Stimulated activated CD4-positive, alpha-beta T cell treated with anti-CD3 and anti-CD28 coated beads, Interleukin-4, amount 100 ng/mL, for 1 hour (primary cell): ENCODE measurements around the gene KCNJ5.
"Not testable (repeated sequence)": the region's sequence is repeated elsewhere in the genome, so short reads cannot be mapped to it uniquely, and the experiment has no call there.

Source experiments
- DNase-seq: peaks from one replicate; pipeline ENCODE4 v3.0.0-alpha.2; 2020

The KCNJ5 gene

DNA sequence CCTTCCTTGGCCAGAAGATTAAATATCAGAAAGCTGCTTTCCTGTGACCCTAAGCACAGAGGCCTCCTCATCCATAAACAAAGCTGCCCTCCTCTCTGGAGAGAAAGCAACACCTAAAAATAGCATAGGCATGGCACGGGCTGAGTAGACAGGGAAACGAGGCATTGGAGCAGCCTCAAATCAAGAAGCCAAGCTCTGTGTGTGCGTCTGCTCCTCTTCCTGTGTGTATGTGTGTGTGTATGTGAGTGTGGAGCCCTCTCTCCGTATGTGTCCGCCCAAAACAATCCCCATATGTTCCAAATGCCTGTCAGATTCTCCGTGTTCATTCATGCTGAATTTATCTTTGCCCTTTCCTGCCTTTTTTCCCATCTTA, 24.0 kb downstream of the KCNJ5 start:
- DNase-seq, result no peak

DNA sequence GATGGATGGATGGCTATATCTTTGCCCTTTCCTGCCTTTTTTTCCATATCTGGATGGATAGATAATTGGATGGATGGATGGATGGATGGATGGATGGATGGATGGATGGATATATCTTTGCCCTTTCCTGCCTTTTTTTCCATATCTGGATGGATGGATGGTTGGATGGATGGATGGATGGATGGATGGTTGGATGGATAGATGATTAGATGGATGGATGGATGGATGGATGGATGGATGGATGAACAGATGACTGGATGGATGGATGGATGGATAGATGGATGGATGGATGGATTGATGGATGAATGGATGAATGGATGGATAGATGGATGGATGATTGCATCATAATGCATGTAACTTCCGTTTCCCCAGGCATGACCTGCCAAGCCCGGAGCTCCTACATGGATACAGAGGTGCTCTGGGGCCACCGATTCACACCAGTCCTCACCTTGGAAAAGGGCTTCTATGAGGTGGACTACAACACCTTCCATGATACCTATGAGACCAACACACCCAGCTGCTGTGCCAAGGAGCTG, 24.9 kb downstream of the KCNJ5 start:
- no peak for DNase-seq

DNA sequence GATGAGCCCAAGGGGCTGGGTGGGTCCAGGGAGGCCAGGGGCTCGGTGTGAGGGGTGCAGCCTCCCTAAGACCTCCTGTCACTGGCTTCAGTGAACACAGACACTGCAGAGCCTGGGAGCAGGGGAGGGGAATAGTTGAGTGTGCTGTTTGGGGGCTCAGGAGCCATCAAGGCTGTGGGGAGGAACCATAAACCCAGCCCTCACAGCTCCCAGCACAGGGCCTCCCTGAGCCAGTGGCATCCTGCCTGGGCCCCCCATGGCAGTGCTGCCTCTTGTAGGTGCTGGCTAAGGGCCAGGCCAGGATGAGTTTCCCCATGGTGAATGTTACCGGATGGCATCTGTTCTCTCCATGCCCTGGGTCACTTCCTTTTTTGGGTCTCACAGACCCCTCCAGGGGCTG, 25.5 kb downstream of the KCNJ5 start:
- DNase-seq, result no peak

DNA sequence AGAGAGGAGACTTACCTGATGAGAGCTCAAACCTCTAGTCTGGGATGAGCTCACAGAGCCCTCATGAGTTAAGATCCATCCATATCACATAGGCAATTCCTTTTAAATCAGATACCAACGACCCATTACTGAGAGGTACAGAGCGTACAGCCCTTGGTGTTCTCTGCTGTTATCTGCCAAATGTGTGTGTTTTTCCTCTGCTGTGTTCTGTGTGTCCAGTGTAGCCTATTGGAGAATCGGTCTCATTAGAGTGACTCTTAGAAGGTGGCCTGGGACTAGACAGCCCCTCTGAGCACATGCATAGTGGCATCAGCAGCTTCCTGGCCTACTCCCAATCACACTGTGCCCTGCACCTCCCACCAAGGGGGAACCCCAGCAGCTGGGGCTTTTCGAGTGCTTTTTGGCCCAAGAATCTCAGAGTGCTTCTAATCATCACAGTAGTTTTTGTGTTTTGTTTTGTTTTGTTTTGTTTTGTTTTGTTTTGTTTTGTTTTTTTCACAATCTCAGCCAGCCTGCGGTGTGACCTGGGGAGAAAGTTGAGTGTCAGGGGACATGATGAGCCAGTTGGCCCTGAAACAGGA, 26.1 kb downstream of the KCNJ5 start:
- DNase-seq, result no peak

DNA sequence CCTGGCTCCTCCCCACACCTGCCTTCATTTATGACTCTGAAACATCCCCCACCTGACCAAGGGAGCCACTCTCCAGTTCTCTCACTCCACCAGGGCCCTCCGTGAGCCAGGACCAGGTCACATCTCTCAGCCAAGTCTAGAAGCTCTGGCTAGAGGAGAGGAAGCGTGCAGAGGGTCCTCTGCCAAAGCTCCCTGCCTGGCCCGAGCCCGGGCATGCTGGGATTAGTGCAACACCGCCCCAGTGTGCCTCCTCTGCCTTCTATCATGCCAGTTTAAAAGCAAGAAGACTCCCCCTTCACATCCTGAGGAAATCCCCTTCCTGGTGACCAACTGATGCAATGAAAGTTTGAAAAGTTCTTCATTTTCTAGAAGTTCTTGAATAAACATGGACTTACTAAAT, 28.1 kb downstream of the KCNJ5 start:
- no peak for DNase-seq

DNA sequence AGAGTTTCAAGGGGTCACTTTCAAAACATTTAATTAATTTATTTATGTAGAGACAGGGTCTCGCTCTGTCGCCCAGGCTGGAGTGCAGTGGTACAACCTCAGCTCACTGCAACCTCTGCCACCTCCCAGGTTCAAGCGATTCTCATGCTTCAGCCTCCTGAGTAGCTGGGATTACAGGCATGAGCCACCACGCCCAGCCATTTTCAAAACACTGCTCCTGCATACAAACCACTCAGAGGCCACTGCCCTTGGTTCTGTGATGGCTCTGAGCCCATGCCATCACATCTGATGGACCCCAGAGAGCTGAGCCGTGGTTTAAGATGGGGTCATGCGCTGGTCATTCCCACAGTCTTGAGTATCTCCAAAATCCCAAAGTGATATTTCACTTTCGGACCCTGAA, 28.5 kb downstream of the KCNJ5 start:
- DNase-seq, result not testable (repeated sequence)

DNA sequence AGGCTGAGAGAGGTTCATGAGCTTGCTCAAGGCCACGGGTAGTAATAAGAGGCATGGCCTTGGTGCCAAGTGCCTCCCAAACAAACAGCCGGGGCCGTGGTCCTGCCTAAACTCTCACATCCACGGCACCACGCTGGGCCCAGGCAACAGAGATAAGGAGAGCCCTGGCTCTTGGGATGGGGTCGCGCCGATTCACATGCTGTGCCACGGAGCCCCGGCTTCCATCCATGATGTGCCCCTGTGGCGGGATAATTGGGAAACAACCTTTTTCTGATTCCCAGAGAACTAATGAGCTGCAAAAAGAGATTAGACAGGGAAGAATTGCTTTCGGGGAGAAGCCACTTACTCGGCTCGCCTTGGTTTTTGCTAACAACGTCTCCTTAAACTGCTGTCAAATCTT, 29.5 kb downstream of the KCNJ5 start:
- DNase-seq, result no peak

DNA sequence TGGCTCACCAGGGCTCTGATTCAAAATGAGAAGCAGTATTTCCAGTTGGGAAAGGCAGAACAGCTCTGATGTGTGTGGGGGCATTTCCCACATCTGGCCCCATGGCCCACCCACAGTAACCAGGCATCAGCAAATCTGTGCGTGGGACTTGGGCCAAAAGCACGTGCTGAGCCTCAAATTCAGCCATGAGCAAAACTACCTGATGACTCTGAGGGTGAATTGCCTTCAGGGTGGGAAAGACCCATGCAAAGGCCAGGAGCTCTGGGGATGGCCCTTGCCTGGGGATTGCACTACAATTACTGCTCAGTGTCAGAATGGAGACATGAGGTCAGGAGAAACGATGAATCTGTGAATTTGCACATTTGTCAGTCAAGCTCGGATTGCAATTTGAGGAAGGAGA, 30.6 kb downstream of the KCNJ5 start:
- DNase-seq, result no peak

DNA sequence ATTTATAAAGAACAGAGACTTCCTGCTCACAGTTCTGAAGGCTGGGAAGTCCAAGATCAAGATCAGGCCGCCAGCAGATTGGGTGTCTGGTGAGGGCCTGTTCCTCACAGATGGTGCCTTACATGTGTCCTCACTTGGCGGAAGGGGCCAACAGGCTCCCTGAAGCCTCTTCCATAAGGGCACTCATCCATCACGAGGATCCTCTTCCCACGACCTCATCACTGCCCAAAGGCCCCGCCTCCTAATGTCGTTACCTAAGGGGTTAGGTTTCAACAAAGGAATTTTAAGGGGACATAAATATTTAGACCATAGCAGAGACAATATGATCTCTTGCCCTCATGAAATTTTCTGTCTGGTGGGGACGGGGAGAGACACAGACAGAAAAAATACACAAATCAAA, 32.9 kb downstream of the KCNJ5 start:
- DNase-seq, result no peak

DNA sequence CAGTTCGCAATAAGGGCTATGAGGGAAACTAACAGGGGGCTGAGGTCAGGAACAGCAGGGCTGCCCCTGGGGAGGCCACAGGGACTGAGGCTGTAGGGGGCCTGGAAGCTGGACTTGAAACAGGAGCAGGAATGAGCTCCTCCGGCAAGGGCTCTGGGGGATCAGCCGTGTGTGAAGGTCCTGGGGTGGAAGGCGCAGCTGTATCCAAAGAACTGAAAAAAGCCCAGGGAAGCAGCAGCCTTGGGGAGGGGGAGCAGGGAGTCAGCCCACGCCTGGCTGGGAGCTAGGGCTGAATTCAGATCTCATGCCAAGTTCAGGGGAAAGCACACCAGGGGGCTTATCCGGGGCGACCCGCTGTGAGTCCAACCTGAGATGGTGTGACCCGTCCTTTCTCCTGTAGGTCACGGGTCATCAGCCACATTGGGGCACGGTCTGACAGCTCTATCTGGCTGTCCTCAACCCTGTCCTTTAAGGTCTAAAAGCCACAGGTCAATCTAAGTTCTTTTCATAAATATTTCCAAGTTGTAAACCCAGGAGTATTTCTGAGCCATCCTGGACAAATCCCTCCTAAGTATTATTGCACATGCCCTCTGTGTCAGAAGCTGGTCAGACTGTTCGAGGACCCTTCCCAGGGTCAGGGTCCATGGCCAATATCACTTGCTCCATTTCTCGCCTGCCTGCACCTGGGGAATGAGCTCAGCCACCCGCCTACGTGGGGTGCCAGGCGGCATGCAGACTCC, 33.5 kb downstream of the KCNJ5 start:
- DNase-seq, result no peak

DNA sequence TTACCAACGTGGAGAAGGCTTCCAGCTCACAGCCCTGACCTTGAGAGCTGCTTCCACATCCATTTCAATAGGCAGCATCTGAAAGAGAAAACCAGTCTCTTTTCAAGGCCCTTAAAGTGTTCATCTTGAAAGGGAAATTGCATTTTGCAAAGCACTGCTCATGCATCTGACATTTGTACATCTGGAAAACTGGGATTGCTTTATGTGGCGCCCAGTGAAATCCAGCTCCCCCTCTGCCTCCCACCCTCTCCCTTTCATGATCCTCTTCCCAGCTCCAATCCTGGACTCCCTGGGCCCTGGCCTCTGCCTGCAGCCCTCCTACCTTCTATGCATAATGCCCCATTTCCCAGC, 34.1 kb downstream of the KCNJ5 start:
- DNase-seq, result no peak

DNA sequence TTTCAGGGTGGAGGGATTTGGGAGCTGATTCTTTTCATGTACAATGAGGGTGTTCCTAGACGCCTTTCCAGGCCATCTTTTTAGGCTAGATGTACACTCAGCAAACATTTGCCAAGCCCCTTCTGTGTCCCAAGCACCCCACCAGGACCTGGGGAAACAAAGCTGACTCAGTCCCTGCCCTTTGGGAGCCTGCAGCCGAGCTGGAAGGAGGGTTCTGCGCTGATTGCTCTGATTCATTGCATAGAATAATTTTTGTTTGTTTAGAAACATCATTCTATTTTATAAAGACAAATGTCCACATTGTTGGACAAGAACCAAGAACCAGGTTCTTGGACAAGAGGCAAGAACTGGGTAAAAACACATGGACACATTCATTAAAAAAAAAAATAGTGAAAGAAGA, 34.8 kb downstream of the KCNJ5 start:
- no peak for DNase-seq

DNA sequence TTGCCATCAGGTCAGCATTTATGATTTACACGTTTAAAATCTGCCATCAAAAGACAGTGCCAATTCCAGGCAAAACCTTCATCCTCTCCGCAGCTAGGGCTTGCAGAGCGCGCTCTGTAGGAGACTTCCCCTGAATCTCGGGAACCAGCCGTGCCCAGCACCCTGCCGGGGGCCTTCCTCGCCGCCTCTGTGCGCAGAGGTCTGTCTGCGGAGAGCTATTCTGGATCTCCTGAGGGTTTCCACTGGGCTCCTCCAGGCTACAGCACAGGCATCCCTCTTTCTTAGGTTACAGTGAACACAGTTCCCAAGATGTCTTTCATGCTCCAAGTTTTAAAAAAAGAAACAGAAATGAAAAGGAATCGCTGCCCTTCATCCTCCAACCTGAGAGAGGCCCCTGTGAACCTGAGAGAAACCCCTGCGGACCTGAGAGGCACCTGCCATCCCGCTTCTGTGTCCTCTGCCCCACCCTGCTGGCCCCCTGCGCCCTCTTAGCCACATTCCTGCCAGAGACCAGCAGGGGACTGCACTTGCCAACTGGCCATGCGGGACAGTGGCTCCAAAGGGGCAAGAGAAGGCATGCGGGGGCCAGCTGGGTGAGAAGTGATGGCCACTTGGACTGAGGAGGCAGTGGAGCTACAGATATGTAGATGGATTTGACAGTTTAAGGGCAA, 35.4 kb downstream of the KCNJ5 start:
- no peak for DNase-seq

DNA sequence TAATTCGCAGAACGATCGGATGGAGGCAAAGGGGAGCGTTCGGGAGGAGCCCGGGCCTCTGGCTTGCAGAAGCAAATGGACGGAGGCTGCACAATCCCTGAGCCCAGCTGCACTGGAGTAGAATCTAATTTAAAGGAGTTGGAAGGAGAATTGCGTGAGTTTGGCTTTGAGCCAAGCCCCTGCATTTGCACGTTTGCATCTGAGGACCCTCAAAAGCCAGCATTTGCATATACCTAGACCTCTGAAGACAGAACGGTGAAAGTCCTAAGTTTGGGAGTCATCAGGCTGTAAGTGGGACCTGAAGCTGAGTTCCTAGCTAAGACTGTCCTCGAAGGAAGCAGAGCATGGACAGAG, 35.9 kb downstream of the KCNJ5 start:
- DNase-seq, result no peak

DNA sequence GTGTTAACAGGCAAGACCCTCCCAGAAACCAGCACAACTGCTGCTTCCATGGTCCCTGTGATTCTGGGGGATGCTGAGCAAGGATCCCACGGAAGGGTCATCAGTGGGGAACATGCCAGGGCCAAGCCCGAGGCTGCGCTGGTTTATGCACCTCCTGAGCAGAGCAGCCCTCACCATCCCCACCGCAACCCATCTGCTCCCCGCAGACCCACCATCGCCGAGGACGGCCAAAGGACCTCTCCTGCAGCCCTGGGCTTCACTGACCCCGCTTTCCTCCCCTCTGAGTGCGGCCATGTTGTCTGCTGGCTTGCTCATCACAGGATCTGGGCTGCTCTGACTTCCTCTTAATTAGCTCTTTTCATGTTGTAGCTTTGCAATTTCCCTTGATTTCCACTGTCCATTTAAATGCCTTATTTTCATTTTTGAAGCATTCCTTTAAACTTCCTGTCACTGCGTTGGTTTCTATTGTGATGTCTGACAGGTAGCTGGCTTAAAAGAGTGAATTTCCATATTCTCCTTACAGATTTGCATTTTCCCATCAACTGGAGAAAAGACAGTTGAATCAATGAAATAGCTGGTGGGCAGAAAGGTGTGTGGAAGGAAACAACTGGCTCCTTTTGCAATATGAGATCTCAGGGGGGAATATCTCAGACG, 36.7 kb downstream of the KCNJ5 start:
- DNase-seq, result no peak

DNA sequence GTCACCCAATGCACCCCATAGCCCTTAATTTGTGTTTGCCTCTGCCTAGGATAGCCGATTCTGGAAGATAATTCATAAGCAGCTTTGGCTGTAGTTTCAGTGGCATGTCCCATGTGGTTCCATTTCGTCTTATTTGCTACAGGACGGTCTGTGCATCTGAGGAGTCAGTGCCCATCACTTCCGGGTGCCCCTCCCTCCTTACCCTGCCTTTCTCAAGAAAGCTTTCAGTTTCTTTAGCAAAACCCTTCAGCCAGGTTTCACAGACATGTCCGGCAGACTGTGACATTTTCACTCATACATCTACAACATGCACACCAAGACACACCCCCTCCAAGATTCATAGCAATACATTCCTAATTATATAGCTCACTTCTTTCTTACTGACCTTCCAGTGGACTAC, 37.2 kb downstream of the KCNJ5 start:
- no peak for DNase-seq

DNA sequence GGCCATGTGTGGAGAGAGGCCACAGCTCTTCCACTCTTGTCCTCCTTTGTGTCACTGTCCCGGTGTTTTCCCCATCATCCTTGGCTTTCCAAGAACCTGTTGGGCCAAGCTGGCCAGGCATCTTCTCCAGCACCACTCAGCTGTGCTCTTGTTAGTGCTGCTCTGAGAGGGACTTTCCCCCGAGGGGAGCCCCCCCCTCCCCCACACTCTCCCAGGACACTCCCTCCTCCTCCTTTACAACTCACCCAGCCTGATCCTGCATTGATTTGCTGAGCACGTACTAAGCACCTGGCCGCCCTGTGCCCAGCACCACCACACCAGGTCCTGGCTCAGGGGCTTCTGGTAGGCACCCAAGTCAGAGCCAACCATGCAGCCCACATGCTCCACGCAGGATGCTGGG, 38.3 kb downstream of the KCNJ5 start:
- DNase-seq, result no peak

DNA sequence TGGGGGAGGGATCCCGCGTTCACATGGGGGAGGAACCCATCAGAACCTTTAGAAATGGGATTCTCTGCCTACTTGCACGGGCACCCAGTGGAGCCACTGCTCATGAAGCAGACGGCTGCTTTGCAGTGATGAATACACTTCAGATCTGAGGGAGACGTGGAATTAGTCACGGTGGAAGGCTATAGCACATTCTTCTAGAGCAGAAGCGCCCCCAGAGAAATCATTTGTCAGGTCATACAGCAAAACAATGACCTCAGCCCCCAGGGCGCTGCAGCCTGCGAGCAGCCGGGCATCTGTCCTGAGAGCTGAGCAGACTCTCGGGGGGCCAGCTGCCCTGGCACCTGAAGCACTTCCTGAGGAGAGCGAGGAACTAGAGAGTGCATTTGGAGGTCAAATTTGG, 38.8 kb downstream of the KCNJ5 start:
- no peak for DNase-seq

DNA sequence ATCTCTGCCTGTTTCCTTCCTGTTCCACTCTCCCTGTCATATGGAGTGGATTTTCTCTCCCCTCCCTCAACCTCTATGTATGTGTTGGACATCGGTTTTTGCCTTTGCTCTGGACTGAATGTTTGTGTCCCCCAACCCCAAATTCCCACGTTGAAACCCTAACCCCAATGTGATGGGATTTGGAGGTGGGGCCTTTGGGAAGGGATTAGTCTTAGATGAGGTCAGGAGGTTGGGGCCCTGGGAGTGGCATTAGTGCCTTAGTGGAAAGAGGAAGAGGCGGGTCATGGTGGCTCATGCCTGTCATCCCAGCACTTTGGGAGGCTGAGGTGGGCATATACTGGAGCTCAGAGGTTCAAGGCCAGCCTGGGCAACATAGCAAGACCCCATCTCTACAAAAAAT, 39.9 kb downstream of the KCNJ5 start:
- DNase-seq, result no peak

DNA sequence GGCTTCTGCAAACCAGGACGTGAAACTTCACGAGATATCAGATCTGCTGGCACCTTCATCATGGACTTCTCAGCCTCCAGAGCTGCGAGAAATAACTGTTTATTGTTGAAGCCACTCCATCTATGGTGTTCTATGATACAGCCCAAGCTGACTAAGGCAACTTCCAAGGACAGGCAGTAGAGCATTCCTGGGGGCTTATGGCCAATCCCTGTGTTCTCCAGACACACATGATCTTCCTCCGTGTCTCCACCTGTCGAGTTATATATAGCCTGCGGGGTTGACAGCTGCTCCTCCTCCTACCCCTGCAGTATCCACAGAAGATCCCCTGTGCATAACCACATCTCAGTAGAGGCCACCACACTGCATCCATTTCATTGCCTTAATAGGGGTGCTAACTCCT, 40.5 kb downstream of the KCNJ5 start:
- no peak for DNase-seq

DNA sequence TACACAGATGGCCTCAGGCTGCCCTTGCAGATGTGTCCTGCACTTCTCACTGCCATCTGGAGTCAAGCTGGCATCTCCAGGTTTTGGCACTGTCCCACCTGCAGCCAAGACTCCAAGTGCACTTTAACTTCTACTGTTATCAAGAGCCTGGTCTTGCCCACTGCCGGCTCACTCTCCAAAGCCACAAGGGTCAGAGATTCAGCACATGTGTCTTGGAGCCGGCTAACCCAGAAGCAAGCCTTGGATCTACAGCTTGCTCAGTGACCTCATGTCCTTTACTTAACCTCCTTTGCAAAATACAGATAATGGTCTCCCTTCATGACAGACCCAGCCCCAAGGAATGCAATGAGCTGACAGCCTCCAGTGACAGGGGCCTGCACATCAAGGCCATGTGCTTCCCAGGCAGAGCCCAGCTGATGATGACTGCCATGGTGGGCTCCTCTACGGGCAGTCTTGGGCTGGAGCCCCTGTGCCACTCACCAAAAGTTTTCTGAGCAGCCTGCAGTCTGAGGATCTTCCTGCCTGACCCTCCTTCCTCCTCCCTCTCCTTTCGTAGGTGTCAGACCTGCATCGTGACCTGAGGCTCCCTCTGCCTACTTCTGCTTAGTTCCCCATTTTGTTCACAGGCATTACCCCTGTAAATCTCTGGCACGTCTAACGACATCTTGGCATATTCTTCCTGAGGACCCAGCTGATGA, 42.5 kb downstream of the KCNJ5 start:
- no peak for DNase-seq

DNA sequence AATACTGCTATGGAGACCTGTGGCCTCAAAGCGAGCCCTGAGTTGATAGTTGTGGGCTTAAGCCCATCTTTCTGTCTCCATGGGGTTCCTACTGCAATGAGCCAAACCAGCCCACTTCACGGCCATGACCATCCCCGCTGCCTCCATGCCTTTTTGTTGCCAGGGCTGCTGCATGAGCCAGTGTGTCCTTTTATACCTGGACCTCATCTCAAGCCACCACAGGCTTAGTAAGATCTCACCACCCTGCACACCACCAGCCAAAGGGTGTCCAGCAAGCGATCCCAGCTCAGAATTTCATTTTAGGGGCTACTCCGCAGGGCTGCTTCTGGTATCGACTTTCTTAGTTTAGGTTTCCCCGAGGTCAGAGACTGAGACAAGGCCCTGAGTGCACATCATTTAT, 43.2 kb downstream of the KCNJ5 start:
- DNase-seq, result no peak

DNA sequence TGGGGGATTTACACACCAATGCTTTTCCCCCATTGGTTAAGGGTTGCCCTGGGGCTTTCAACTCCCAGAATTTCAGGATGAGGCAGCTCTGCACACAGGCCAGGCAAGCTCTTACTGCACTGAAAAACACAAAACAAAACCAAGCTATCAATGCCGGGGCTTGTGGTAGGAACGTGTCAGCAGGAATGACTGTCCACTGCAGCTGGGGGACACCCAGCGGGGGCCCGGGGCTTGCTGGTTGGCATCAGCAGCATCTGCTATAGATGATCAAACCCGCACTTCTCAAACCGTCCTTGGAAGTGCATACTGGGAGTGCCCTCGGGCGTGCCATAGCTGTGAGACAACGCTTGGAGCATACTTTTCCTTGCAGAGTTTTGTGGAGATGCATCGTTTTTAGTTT, 43.8 kb downstream of the KCNJ5 start:
- DNase-seq, result no peak
